Measurements from ENCODE around the gene NTRK3.

NTRK3 gene

GRCh38 chr15:88023914-88024313 is 232.6 kb downstream of the NTRK3 start:
- no peak for TF ChIP-seq CTCF (IDR thresholded peaks at IDR 0.05; ENCODE audit: low read depth, low read length)
- in situ Hi-C loops (cut with HindIII; ENCODE audit: low sequenced_read_pairs): no loop called here
- no peak for DNase-seq (ENCODE audit: low read depth, low spot score)
- no peak overlapping the region for H3K4me3 ChIP-seq (ENCODE audit: low read depth, low read length)

- in situ Hi-C loops (cut with HindIII; ENCODE audit: low sequenced_read_pairs): no loop called here
- no peak for DNase-seq (ENCODE audit: low read depth, low spot score)
- no peak overlapping the region for H3K4me3 ChIP-seq (ENCODE audit: low read depth, low read length)
- TF ChIP-seq CTCF (IDR thresholded peaks at IDR 0.05; ENCODE audit: low read depth, low read length): no peak
Measured at GRCh38 chr15:88022716-88023115, 233.8 kb downstream of the NTRK3 start.

DNA sequence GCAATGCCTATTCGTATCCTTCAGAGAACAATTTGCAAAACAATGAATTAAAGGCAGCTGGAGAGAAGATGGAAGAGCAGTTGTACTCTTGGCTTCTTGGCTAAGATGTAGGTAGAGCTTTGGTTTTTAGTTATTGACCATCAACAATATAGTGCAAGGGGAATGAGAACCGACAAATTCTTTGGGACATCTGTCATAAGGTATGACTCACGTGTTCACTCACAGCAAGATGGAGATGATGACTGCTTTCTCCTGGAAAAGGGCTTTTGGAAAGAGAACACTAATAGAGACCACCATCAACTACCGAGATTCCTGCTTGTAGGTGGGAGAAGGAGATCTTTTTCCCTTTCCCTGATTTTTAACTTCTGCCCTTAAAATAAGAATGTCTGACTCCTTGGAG is 234.9 kb downstream of the NTRK3 start:
- in situ Hi-C loops (cut with HindIII; ENCODE audit: low sequenced_read_pairs): no loop called here

DNA sequence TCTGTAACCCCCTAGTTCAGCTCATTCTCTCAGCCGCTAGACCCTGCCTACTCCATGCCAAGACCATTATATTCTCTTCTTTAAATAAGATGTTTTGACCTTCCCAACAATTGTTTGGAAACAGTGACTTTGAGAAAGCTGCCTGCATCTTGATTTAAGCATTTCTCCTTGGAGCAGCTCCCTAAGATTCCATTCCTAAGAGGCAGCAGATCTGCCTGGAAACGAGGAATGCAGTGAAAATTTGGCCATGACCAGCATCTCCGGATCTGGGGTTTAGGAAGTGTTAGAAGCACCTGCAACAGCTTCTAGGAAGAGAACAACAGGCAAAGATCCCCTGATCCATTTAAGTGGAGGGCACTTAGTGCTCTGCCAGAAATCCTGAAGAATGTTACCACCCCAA is 235.7 kb downstream of the NTRK3 start:
- no peak for DNase-seq (ENCODE audit: low read depth, low spot score)
- in situ Hi-C loops (cut with HindIII; ENCODE audit: low sequenced_read_pairs): no loop called here
- H3K4me3 ChIP-seq (ENCODE audit: low read depth, low read length): no peak overlapping the region
- TF ChIP-seq CTCF (IDR thresholded peaks at IDR 0.05; ENCODE audit: low read depth, low read length): no peak

More for the DNA sequence above, 234.9 kb downstream of the NTRK3 start:
- TF ChIP-seq CTCF (IDR thresholded peaks at IDR 0.05; ENCODE audit: low read depth, low read length): no peak
- no peak overlapping the region for H3K4me3 ChIP-seq (ENCODE audit: low read depth, low read length)
- DNase-seq (ENCODE audit: low read depth, low spot score): no peak

DNA sequence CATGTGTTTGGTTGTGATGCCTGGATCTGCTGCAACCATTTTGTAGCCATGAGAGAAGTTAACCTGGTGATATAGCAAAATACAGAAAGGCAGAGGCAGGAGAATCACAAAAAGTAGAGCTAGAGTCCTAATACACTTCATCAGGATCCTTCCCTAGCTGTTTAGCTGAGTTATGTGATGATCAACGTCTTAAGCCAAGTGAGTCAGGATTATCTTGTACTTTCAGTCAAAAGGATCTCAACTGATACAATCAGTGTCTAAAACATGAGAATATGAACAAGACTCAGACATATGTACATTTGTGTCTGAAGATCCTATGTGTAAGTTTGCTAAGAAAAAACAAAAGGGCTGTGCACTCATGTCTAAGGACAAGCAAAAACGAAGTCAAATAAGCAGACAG is 236.9 kb downstream of the NTRK3 start:
- in situ Hi-C loops (cut with HindIII; ENCODE audit: low sequenced_read_pairs): no loop called here
- no peak overlapping the region for H3K4me3 ChIP-seq (ENCODE audit: low read depth, low read length)
- no peak for DNase-seq (ENCODE audit: low read depth, low spot score)
- no peak for TF ChIP-seq CTCF (IDR thresholded peaks at IDR 0.05; ENCODE audit: low read depth, low read length)

- in situ Hi-C loops (cut with HindIII; ENCODE audit: low sequenced_read_pairs): no loop called here
- TF ChIP-seq CTCF (IDR thresholded peaks at IDR 0.05; ENCODE audit: low read depth, low read length): no peak
- no peak overlapping the region for H3K4me3 ChIP-seq (ENCODE audit: low read depth, low read length)
- DNase-seq (ENCODE audit: low read depth, low spot score): peak; percentile 9
Measured at GRCh38 chr15:88018869-88019641, 237.5 kb downstream of the NTRK3 start.

Data from astrocyte of the spinal cord (primary cell).